Measurements from ENCODE around the gene KLHL12.

GRCh38 chr1:202850593-202851362, 76.3 kb downstream of the KLHL12 start:
- TF ChIP-seq, protein P1, sequence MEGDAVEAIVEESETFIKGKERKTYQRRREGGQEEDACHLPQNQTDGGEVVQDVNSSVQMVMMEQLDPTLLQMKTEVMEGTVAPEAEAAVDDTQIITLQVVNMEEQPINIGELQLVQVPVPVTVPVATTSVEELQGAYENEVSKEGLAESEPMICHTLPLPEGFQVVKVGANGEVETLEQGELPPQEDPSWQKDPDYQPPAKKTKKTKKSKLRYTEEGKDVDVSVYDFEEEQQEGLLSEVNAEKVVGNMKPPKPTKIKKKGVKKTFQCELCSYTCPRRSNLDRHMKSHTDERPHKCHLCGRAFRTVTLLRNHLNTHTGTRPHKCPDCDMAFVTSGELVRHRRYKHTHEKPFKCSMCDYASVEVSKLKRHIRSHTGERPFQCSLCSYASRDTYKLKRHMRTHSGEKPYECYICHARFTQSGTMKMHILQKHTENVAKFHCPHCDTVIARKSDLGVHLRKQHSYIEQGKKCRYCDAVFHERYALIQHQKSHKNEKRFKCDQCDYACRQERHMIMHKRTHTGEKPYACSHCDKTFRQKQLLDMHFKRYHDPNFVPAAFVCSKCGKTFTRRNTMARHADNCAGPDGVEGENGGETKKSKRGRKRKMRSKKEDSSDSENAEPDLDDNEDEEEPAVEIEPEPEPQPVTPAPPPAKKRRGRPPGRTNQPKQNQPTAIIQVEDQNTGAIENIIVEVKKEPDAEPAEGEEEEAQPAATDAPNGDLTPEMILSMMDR (IDR thresholded peaks at IDR 0.05): no peak
- TF ChIP-seq POLR2A (IDR thresholded peaks at IDR 0.05): no peak

Measured in testis (tissue), 2 donors.